TTC549 (cell line): ENCODE data around the gene DNM2.

Experiments used
- FAIRE-seq: peaks from 2 replicates; lab custom pipeline; 2012; peaks lifted over from hg19 to GRCh38; lab: Jason Lieb, UNC

DNM2 gene

GRCh38 chr19:10780368-10780767, 62.5 kb downstream of the DNM2 start:
- no peak for FAIRE-seq

GRCh38 chr19:10782795-10783194, 64.9 kb downstream of the DNM2 start:
- FAIRE-seq, result no peak

- no peak for FAIRE-seq
These were observed 66.4 kb downstream of the DNM2 start for GRCh38 chr19:10784257-10784656.

GRCh38 chr19:10788146-10788545, 70.3 kb downstream of the DNM2 start:
- no peak for FAIRE-seq

- no peak for FAIRE-seq
These were observed 72.0 kb downstream of the DNM2 start for GRCh38 chr19:10789866-10790265.

- no peak for FAIRE-seq
These were observed 78.8 kb downstream of the DNM2 start for GRCh38 chr19:10796653-10797052.

- no peak for FAIRE-seq
These were observed 79.2 kb downstream of the DNM2 start for GRCh38 chr19:10797078-10797477.

- no peak for FAIRE-seq
These were observed 79.8 kb downstream of the DNM2 start for GRCh38 chr19:10797541-10798256.

- FAIRE-seq, result no peak
These were observed 82.6 kb downstream of the DNM2 start for GRCh38 chr19:10800488-10800887.

- no peak for FAIRE-seq
These were observed 84.6 kb downstream of the DNM2 start for GRCh38 chr19:10802479-10802878.

- no peak for FAIRE-seq
These were observed 85.4 kb downstream of the DNM2 start for GRCh38 chr19:10803252-10803651.

- FAIRE-seq, result no peak
These were observed 87.3 kb downstream of the DNM2 start for GRCh38 chr19:10805065-10805757.

GRCh38 chr19:10805758-10806247, 87.9 kb downstream of the DNM2 start:
- FAIRE-seq, result no peak

GRCh38 chr19:10808937-10809649, 91.2 kb downstream of the DNM2 start:
- no peak for FAIRE-seq

- FAIRE-seq, result no peak
These were observed 91.9 kb downstream of the DNM2 start for GRCh38 chr19:10809651-10810285.

- no peak for FAIRE-seq
These were observed 93.7 kb downstream of the DNM2 start for GRCh38 chr19:10811391-10812111.

GRCh38 chr19:10812196-10812595, 94.3 kb downstream of the DNM2 start:
- no peak for FAIRE-seq

GRCh38 chr19:10812902-10813404, 95.1 kb downstream of the DNM2 start:
- no peak for FAIRE-seq

- FAIRE-seq, result no peak
These were observed 97.2 kb downstream of the DNM2 start for GRCh38 chr19:10815007-10815536.

- FAIRE-seq, result no peak
These were observed 98.2 kb downstream of the DNM2 start for GRCh38 chr19:10815969-10816644.

- no peak for FAIRE-seq
These were observed 98.8 kb downstream of the DNM2 start for GRCh38 chr19:10816691-10817090.
